HG03558 (cell line): ENCODE data around the gene MGAT5.

Experiments
- ATAC-seq: cut with Tn5 transposase; IDR thresholded peaks from one replicate; pipeline ENCODE4 v1.9.1; 2021; ENCODE audit warnings: moderate number of reproducible peaks; ENCODE audit not compliant: unreplicated experiment; ENCODE audit errors: extremely low read depth

Gene MGAT5

DNA sequence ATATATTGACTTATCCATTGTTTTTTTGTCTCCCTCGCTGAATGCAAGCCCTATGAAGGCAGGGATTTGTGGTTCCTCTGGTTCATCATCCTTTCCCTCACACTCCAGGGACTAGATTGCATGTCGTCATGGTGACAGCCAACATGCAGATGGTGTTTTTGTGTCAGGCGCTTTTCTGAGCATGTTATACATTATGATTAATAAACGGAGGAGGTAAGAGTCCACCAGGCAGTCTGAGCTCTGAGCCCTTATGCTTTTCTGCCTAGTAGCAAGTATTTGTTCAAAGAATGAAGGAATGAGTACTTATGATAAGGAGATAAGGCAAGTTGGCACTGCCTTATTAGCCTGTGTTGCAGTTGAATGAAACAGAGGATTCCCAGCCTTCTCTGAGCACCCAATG is 181.6 kb downstream of the MGAT5 start:
- ATAC-seq: no peak

DNA sequence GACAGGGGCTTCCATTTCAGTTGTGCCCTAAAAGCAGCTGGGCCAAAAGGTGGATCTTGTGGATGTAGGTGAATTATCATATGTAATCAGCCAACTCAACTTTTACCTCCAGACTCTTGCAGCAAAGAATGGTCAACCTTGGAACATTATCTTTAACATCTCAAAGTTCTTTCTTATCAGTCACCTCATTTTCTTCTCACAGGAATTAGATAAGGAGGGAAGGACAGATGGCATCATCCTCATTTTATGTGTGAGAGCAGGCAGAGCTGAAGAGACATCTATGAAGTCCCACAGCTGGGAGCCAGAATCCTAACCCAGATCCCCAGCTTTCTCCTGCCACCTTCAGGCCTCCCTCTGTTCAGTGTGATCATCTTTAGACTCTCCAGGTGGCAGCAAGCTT is 182.1 kb downstream of the MGAT5 start:
- ATAC-seq: no peak

- ATAC-seq: no peak
These were observed 182.8 kb downstream of the MGAT5 start for GRCh38 chr2:134436706-134437105.

DNA sequence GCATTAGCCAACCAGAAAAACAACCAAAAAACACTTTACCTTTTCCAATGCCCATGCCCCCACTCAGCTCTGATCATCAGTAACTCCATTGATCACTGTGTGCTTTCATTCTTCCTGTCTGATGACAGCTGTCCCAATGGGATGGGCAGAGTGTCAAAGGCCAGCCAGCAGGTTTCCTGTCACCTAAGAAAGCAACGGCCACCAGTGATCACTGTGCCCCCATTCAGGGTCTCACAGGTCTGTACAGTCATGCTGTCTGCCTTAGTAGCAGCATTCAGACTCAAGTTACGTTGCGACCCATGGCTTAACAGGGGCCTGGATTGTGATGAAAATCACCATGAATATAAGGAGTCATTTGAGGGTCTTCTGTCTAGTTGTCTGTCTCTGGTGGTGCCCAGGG is 184.5 kb downstream of the MGAT5 start:
- ATAC-seq: no peak

DNA sequence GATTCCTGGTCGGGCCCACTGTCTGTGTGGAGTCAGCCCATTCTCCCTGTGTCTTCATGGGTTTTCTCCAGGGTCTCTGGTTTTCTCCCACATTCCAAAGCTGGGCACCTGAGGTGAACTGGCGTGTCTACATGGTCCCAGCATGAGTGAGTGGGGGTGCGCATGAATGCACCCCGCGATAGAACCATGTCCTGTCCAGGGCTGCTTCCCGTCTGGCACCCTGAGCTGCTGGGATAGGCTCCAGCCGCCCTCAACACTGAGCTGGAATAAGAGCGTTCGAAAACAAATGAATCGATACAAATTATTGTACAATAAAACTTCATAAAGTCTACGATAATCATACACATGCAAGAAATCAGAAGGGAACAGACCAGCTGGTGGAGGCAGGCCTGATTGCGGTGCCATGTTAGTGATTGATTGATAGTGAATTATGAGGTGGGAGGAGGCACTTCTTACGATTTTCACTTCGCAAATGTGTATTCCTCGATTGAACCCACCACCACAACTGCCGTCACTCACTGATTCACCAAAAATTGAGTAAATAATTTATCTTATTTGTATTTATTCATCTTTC is 186.6 kb downstream of the MGAT5 start:
- no peak for ATAC-seq

- no peak for ATAC-seq
These were observed 187.4 kb downstream of the MGAT5 start for GRCh38 chr2:134441153-134441863.

- no peak for ATAC-seq
These were observed 190.1 kb downstream of the MGAT5 start for GRCh38 chr2:134443814-134444480.

DNA sequence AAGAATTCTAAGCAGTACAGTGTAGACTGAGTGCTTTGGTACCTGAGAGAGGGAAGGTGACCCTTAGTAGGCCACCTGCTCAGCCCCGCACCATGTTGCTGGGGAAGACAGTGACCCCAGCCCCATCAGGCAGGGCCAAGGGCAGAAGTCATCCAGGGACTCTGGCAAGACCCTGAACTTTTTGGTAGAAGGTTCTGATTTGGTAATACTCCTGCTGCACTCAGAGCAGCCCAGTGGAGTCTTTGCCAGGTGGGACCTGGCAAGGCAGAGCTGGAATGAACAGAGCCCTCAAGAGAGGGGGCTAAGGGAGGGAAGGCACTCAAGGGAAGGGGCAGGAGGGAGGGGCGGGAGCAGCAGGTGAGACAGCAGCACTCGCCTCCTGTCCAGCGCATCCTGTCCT is 191.2 kb downstream of the MGAT5 start:
- no peak for ATAC-seq

DNA sequence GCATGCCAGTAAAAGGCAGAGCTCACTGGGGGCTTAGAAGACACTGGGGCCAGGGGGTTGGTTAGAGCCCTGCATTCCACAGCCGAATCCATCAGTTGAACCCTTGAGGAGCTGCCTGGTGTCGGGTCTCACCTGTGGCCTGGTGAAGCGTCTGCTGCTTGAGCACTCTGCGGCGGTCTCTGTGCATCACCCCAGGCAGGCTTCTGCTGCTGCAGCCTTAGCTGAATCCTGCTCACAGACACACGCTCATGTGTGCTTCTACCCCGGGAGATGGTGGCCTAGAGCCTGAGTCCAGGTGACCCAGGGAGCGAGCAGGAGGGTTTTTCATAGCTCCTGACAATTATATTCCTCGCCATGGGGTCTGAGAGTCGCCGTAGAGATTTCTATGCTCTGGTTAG is 192.1 kb downstream of the MGAT5 start:
- no peak for ATAC-seq

GRCh38 chr2:134446383-134447017 is 192.6 kb downstream of the MGAT5 start:
- no peak for ATAC-seq

GRCh38 chr2:134447669-134448068 is 193.8 kb downstream of the MGAT5 start:
- no peak for ATAC-seq

DNA sequence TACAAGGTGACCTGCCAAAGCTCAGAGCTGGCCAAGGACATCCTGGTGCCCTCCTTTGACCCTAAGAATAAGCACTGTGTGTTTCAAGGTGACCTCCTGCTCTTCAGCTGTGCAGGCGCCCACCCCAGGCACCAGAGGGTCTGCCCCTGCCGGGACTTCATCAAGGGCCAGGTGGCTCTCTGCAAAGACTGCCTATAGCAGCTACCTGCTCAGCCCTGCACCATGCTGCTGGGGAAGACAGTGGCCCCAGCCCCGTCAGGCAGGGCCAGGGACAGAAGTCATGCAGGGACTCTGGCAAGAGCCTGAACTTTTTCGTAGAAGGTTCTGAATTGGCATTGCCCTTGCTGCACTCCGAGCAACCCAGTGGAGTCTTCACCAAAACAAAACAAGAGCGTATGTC is 194.8 kb downstream of the MGAT5 start:
- ATAC-seq: no peak

DNA sequence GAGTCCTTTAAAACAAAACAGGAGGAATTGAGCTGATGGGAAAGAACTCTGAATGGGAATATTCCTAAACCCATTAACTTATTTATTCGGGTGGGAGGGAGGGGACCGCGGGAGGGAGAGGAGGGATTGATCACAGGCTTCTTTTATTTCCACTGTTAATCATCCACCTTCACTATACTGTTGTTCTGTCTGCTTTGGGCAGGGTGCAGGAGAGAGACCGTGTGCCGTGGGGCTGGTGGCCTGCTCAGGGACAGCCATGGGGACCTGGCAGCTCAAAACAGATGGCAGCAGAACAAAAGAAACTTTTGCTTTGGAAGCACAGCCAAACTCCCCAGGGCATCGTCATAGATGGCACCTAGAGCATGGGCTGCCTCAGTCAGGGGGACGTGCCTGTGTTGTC is 195.3 kb downstream of the MGAT5 start:
- ATAC-seq: no peak

DNA sequence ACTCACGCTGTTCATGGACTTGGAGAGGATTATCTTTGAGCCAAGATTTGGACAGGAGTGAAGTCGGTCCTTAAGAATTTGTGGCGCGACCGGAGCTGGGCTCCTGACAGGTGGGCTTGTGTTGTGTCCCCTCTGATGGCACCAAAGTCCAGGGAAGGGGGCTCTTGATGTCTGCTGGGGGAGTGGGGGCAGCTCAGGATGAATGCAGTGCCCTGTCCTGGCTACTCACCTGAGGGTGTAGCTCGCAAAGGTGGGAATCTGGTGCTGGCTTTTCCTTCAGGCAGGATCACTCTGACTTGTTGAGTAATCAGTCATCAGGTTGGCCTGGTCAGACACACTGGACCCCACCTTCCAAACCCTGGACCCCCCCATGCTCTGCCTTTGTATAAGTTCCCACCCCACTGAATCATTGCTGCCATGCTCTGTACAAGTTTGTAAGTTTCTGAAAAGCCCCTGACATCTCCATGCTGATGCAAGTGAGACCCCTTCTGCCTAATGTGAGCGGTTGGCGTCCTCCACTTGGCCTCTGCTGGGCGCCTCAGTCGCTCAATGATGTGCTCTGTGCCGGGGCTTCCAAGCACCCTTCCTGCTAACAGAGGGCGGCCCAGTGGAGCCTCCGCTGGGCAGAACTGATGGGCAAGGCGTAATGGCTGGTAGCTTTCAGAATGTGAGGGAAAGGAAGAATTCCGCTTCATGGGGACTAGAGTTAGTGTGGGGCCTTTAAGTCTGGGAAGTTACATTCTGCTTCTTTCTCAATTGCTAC is 196.1 kb downstream of the MGAT5 start:
- ATAC-seq: no peak

DNA sequence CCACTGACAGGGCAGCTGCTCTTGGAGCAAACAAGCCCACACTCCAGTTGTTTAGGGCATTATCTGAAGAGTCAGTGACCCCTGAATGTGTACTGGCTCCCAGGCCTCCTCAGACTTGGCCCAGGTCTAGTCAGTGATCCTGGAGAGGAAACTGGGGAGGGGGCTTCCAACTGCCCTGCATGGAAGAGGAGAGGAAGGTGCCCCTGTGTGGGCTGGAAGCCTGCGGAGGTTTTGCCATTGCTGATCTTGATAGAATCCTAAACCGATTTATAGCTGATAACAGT is 197.4 kb downstream of the MGAT5 start:
- no peak for ATAC-seq

- no peak for ATAC-seq
These were observed 198.3 kb downstream of the MGAT5 start for GRCh38 chr2:134452042-134452733.

GRCh38 chr2:134453476-134453875 is 199.6 kb downstream of the MGAT5 start:
- no peak for ATAC-seq

DNA sequence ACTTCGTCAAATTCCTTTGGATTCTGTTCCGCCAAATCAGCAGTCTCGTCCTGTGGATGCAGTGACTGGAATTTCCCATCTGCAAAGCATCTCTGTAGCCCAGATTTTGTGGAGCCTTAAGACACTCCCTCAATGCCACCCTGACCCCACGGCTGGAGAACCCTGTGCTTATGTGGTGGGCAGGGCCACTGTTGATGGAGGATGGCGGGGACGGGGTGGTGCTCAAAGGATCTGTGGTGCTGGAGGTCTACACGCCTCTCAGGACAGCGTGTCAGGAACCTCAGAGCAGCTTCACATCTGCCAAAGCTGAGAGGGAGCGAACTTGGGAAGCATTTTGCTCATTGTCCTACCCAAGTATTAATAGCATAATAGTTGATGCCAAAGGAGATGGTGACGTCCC is 200.1 kb downstream of the MGAT5 start:
- no peak for ATAC-seq

- no peak for ATAC-seq
These were observed 200.6 kb downstream of the MGAT5 start for GRCh38 chr2:134454426-134454825.

GRCh38 chr2:134454931-134455330 is 201.1 kb downstream of the MGAT5 start:
- no peak for ATAC-seq
